Stimulated activated CD4-positive, alpha-beta T cell treated with anti-CD3 and anti-CD28 coated beads, Interleukin-2, amount 100 ng/mL, for 48 hours (primary cell): ENCODE measurements around the gene FZR1.

ENCODE experiments used
- DNase-seq, 2 donors: peaks; one replicate each; pipeline ENCODE4 v3.0.0-alpha.2; 2020

Gene FZR1

GRCh38 chr19:3533033-3533432 is 26.9 kb downstream of the FZR1 start:
- no peak for DNase-seq

- no peak for DNase-seq
These were observed 27.6 kb downstream of the FZR1 start for GRCh38 chr19:3533563-3534216.

- DNase-seq, result no peak
These were observed 28.5 kb downstream of the FZR1 start for GRCh38 chr19:3534375-3535234.

- DNase-seq, result no peak
These were observed 29.1 kb downstream of the FZR1 start for GRCh38 chr19:3535235-3535535.

- no peak for DNase-seq
These were observed 29.5 kb downstream of the FZR1 start for GRCh38 chr19:3535563-3535965.

- no peak for DNase-seq
These were observed 29.9 kb downstream of the FZR1 start for GRCh38 chr19:3535981-3536380.

GRCh38 chr19:3536429-3537100 is 30.5 kb downstream of the FZR1 start:
- no peak for DNase-seq

- no peak for DNase-seq
These were observed 31.0 kb downstream of the FZR1 start for GRCh38 chr19:3537101-3537437.

- DNase-seq, result no peak
These were observed 31.5 kb downstream of the FZR1 start for GRCh38 chr19:3537438-3538240.

- DNase-seq, result no peak
These were observed 32.3 kb downstream of the FZR1 start for GRCh38 chr19:3538258-3538929.

GRCh38 chr19:3538965-3539755 is 33.0 kb downstream of the FZR1 start, which contains the start of gene TEKTIP1:
TEKTIP1 (plus strand) TSS chr19:3539174; CDS start chr19:3539178, 4 bp downstream.
- DNase-seq, result no peak

- no peak for DNase-seq
These were observed 33.6 kb downstream of the FZR1 start for GRCh38 chr19:3539756-3540118.

- no peak for DNase-seq
These were observed 37.3 kb downstream of the FZR1 start for GRCh38 chr19:3543150-3544057.

- DNase-seq, result no peak
These were observed 37.9 kb downstream of the FZR1 start for GRCh38 chr19:3544058-3544376.

- DNase-seq, result peak; percentile 89
These were observed 38.9 kb downstream of the FZR1 start for GRCh38 chr19:3544742-3545668.

GRCh38 chr19:3545669-3546034 is 39.5 kb downstream of the FZR1 start:
- no peak for DNase-seq

GRCh38 chr19:3546119-3546518 is 40.0 kb downstream of the FZR1 start:
- DNase-seq, result no peak

GRCh38 chr19:3547301-3547731 is 41.2 kb downstream of the FZR1 start:
- DNase-seq, result peak; percentile 34 to 41

- no peak for DNase-seq
These were observed 41.7 kb downstream of the FZR1 start for GRCh38 chr19:3547767-3548282.
